ACHN (cell line): ENCODE measurements around the gene PIGC.

Experiments
- DNase-seq: peaks from one replicate; pipeline ENCODE4 v3.0.0-alpha.2; 2015
- in situ Hi-C: cut with HindIII; loops from 2 replicates; pipeline ENCODE4 v1.10.0; 2017; ENCODE audit warnings: low sequenced_read_pairs, low pct_ligation_motif_present, low pct_unique_long_range_greater_than_20kb

PIGC gene

DNA sequence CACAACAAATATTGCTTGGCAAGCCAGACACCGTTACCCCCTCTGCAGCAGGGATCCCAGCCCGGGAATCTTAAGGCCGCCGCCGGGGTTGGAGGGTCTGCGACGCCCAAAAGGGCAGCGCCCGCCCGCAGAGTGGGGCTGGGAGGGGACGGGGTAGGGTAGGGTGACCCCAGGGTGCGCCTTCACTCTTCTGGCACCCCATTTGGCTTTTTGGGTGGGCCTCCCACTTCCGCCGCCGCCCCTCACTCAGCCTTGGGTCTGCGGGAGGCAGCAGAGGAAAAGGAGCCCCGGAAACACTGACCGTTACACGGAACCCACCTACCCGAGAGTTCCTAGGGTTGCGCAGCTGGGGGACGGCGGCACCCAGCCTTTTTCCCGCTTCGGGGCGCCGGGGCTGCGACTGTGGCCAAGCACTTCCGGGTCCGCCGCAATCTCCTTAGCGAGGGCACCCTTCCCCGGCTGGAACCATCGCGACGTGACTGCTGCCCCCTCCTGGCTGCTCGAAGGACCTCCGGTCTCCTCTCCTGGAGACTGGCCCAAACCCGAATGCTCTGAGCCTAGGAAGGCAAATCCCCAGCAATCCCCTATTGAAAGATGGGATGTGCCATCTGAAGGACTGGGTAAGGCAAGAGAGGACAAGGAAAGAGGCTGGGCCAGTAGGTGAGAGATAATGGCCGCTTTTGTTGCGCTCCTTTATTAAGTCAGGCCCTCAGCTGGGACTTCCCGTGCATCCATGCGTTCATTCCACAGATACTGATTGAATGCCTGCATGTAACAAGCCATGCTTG is at the start of gene PIGC:
Gene PIGC (minus strand): TSS at position 404 of the 788 bp plus-strand sequence. CDS start 1,447 bp downstream, outside the sequence.
- DNase-seq: peak; percentile 90
- in situ Hi-C loops: no loop called here

DNA sequence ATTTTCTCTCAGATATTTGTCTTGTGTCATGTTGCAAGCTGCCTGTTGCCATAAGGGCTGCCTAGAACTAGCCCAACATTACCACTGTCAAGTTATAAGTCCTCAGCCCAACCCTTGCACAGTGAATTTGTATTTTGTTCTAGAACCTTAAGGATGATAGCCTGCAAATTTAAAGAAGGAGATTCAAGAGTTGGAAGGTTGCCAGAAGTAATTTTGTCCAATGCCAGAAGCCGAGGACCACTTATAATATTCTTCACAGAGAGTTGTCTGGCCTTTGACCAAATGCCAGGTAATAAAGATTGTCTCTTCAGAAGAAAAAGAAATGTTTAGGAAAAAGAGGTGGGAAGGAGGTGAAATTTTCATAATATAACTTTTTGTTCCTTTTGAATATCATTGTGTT is 48.6 kb upstream of the PIGC start:
- in situ Hi-C loops: no loop called here
- DNase-seq: no peak

DNA sequence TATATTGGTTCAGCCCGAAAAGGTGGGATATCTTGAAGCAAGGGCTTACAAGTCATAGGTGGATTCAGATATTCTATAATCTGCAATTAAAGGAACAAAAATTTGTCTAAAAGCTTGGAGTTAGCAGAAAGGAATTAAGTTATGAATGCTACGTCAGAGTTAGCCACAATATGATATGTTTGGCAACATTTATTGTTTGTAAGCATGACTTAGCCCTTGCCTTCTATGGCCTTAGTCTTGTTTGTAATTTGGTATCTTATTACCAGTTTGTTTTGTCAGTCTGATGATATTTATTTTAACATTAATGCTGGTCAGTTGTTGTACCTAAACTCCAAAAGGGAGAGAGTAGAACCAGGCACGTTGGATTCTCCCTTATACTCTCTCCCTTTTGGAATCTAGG is 46.0 kb upstream of the PIGC start:
- in situ Hi-C loops: no loop called here
- no peak for DNase-seq

DNA sequence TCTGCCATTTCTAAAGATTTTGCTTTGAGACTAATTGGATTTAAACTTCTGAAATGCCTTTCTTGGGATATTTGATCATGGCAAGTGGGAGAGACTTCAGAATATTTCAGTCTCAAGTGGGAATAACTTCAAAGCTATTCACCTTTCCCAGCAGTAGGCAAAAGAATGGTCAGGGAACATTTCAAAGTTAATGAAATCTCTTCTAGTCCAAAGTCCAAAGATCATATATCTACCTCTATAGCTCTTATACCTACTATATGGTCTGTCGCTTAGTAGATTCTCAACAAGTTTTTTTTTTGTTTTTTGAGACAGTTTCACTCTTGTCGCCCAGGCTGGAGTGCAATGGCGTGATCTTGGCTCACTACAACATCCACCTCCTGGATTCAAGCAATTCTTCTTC is 44.5 kb upstream of the PIGC start:
- in situ Hi-C loops: no loop called here
- DNase-seq: no peak

DNA sequence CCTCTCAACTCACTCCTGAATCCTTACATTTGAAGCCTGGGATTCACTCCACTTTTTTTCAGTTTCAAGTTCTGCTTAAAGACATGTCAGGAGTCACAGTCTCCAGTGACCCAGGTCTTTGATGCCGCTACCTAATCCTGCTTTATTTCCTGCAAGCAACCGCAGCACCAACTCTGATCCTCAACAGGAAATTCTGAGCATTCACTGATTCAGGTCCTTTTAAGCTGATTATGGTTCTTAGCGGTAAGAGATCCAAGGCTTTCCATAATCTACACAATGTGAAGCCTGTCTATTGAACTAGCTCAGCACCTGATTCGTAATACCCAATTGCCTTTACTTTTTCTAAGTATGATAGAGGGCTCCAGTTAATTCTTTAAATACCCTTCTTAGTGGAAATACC is 43.7 kb upstream of the PIGC start:
- no peak for DNase-seq
- in situ Hi-C loops: no loop called here

DNA sequence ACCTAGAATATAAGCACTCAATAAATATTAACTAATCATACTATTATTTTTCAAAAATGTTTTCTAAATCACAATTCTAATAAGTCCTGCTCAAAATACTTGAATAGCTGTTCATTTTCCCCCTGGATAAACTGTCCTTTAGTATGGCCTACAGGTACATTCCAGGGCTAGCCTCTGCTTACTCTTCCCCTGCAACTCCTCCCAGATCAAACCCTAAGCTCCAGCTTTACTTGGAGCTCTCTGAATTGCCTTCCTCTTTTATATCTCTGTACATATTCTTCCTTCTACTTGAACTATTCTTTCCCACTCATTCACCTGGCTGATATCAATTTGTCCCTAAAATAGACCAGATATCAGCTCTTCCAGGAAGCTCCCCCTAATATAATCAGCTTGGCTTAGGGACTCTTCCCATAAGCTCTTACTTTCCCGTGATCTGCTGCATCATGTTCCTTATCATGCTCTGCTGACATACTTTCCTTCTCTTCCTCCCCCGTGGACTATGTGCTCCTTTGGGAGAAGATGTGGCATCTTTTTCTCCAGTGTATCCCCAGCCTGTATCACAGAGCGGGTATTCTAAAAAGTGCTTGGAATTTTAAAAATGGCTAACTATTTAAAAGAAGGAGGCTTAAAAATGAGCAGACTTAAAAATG is 43.1 kb upstream of the PIGC start:
- DNase-seq: no peak
- in situ Hi-C loops: no loop called here

DNA sequence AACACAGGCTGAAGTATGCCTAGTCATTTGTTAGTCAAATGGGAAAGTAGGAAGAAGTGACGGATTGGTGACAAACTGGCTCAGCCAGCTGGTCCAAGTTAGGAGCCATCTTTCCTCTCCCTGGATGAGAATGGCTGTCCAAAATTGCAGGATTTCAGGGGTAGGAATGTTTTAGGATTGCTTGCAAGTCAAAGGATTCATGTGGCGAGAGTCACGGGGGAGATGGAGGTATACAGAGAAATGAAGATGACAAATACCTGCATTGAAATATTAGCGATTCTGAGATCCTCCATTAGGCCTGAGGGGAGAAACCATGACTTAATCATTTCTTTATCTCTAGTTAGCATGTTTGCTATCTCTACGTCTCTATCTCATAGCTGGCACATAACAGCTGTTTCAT is 41.8 kb upstream of the PIGC start:
- in situ Hi-C loops: no loop called here
- no peak for DNase-seq

DNA sequence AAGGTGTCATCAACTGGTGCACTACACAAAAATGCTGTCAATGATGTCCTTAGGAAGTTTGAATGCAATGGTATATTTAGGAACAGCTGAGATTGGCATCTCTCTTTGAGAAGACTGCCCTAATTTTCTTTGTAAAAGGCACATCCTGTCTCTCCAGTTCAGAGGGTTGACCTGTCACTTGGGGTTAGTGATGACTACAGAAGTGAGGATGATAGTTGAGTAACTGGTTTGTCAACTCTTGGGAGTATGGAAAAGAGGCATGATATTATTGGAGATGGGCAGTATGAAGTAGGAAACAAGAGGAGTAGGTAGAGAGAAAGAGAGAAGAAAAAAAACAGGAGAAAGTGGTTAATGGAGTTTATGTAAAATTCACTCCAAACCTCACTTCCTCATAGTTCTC is 40.4 kb upstream of the PIGC start:
- no peak for DNase-seq
- in situ Hi-C loops: no loop called here

DNA sequence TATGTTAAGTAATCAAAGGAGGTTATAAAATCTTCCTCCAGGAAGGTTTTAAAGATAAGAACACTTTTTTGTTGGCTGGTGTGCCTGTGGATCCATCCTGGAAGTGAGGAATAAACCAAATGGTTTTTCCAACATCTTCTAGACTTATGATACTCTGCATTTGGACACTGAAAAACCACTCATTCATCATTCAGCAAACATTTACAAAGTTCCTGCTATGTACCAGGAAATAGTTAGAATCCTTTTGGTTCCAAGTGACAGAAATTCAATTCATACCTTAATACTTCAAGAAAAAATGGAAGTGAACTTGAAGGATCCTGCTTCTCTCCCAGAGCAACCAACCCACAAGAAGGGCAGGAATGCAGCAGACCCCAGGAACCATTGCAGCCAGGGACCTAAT is 39.6 kb upstream of the PIGC start:
- DNase-seq: no peak
- in situ Hi-C loops: no loop called here

DNA sequence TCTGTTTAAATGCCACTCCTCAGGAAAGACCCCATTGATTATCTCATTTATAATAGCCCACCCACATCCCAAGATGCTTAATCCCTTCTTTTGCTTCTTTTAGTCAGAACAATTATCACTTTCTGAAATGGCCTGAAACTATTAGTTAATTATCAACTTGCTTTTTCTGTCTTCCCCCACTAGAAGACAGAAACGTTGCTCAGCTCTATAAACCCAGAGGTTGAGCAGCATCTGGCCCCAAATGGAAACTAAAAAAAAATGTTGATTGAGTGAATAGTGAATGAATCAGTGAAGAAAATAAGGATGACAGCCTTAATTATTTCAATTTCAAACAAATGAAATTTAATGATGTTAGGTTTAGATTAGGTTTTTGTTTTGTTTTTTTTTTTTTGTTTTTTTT is 38.2 kb upstream of the PIGC start:
- no peak for DNase-seq
- in situ Hi-C loops: no loop called here

DNA sequence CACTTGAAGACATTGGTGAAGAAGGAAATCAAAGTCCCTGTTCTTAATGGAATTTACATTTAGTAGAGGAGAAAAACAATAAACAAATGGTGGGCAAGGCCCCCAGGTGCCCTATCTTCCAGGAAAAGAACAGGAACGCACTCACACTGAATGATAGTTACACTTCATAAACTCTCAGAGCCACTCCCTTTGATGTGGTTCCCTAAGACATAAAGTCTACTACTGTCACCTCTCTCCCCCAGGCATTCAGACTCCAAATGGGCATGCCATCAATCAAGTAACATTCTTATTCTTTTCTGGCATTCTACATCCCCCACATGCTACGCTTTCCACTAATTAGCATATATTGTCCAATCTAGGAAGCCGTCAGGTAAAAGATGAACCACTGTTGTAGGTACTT is 36.6 kb upstream of the PIGC start:
- no peak for DNase-seq
- in situ Hi-C loops: no loop called here

DNA sequence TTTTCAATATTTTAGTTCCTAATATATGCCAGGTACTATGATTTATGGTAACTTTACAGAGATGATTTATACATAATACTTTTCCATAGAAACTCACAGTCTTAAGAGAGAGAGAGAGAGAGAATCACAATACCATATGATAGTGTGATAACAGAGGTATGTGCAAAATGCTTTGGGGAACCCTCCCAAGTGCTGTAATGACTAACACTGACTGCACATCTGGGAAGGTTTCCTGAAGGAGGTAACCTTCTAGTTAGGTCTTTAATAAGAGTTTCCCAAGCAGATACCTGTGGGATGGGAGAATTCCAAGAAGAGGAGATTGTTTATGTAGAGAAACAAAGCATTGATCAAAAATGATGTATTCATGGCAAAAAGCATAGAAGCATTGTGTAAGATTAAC is 34.6 kb upstream of the PIGC start:
- in situ Hi-C loops: no loop called here
- no peak for DNase-seq

DNA sequence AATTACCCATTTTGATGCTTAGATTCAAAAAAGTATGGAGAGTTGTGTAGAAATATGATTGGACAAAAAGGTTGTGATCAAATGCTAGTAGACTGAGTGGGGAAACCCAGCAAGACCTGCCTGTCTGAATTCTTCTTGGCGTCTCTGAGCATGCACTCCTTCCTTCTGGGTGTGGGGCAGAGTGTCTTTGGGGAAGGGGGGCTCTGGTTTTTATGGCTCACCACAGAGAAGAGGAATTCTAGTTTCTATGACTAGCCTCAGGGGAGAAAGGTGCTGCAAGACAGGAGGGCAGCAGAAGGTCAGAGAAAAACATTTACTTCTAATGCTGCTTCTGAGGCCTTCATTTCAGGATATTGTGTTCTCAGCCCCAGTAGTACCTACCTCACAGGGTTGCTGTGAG is 33.9 kb upstream of the PIGC start:
- in situ Hi-C loops: no loop called here
- DNase-seq: no peak

DNA sequence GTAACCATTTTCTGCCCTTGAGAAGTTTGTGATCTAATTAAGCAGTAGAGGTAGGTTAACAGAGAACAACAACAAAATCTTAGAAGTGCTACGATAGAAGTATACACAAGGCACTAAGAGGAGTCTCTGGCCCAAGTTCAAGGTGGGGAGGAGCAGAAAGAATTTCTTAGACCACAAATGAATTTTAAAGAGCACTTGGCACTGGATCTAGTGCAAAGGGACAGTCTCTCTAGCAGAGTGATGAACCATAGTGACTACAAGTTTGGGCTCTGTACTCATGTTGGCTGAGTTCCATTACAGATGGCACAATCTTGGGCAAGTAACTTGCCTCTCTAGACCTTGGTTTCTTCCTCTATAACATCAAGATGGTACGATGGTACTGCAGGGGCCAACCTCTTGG is 33.3 kb upstream of the PIGC start:
- in situ Hi-C loops: no loop called here
- DNase-seq: no peak

DNA sequence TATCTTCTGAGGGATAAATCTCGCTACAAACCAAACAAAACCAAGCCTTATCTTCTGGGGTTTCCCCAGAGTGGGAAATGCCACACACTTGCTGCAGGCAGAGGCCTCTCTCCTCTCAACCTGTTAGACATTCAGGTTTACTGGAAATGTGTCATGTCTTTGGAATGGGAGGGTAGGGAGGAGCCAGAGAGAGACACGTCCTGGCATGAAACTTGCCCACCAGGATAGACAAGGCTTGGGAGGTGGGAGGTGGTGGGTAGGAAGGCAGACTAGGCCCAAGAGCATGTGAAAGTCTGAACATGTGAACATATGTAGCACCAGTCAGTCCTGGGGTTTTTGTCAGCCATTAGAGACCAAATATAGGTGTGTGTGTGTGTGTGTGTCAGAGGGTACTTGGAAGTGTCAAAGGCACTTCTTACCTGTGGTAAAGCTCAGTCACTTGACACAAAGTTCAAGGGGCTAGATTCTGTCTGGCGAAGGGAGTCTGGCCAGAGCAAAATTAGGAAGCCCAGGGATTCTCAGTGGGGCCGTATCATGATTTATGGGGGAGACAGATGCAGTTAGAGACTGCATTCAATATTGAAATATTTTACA is 32.4 kb upstream of the PIGC start:
- peak; percentile 80 for DNase-seq
- in situ Hi-C loops: no loop called here

DNA sequence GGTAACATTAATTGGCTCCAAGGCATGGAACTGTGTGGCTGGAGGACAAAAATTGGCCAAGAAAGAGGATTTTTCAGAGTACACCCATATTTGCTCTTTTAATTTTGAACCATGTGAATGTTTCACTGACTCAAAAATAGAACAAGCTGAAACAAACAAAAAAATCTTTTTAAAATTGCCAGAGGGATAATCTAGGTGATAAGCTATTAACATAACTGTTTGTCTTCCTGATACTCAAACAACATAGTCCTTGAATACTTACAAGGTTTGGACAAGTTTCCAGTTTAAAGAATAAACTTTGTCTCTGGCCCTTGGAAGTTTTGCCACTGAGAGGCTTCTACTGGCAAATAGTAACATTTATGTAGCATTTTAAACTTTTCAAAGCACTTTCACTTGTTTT is 30.0 kb upstream of the PIGC start:
- no peak for DNase-seq
- in situ Hi-C loops: no loop called here

DNA sequence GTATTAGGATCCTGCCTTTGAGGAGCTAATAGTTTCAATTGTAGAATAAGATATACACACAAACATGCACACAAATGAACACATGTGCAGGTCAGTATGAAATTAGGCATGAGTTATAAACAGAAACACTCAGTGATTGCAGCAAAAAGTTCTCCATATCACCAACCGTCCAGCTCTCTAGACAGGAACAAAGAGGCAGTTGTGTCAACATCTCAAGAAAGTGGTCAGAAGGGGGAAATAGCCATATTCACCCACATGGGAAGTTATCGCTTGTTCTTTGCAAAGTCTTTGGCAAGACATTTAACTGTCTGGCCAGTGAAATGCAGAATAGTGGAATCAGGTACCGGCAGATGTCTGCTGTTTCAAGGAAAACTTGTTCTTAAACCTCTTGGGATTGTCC is 29.4 kb upstream of the PIGC start:
- DNase-seq: no peak
- in situ Hi-C loops: no loop called here

DNA sequence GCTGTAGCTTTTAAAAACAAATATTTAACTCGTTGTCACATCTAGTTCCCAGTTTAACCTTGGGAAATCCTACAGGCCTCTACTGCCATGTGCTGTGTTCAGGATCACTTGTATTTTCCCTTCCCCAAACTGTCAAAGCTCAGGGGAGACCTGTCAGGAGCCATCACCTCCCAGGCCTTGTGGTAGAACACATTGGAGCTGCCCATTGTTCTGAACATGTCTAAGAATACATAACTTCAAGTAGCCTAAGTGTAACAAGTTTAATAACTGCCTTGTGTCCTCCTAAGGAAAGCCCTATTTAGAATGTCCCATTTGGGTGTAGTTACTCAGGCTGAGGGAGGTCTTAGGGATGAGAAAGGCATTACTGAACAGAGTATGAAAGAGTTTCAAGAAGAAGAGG is 28.6 kb upstream of the PIGC start:
- DNase-seq: no peak
- in situ Hi-C loops: no loop called here

DNA sequence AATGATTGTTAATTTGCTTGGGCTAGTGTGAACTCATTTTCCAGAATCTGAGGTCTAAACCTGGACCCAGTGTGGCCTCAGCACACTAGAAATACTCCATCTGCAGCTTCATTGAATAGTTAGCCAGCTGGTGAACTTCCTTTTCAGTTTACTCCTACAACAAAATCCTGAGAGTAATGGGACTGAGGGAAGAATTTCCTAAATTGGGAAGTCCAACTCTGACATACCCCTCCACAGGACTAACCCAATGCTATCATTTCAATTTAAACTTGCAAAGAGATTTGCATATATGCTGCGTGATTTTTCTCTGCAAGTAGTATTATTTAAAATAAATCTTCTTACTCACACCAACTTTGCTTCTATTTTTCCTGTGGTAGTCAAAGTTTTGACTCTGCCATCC is 27.8 kb upstream of the PIGC start:
- in situ Hi-C loops: no loop called here
- DNase-seq: no peak

DNA sequence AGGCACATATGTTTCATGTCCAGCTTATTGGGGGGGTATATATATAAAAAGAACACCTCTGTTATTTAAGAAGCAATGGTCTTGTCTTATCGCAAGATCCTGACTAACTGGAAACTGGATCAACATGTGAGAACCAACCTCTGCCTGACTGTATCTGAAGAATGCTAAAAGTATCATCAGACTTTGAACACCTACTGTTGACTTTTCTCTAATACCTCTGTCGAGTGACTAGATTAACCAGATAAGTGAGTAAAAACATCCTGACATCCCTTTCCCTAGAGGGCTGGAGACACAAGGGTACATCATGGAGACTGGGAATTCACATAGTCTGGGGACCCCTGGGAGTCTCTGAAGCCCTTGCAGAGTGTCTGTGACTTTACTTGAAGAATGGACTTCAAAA is 26.3 kb upstream of the PIGC start:
- in situ Hi-C loops: no loop called here

More for the DNA sequence above, 26.3 kb upstream of the PIGC start:
- no peak for DNase-seq
